GM21423 (cell line): ENCODE results near the gene BHLHE40.
"Not testable (repeated sequence)": the region's sequence is repeated elsewhere in the genome, so short reads cannot be mapped to it uniquely, and the experiment has no call there.

Experiments used
- ATAC-seq: cut with Tn5 transposase; IDR thresholded peaks from one replicate; pipeline ENCODE4 v1.9.1; 2021; ENCODE audit warnings: mild to moderate bottlenecking, moderate library complexity; ENCODE audit not compliant: unreplicated experiment

Gene BHLHE40

GRCh38 chr3:4959180-4959579, 20.1 kb upstream of the BHLHE40 start:
- no peak for ATAC-seq

GRCh38 chr3:4961865-4962264, 17.4 kb upstream of the BHLHE40 start:
- ATAC-seq: not testable (repeated sequence)

GRCh38 chr3:4963669-4964570, 15.3 kb upstream of the BHLHE40 start:
- no peak for ATAC-seq

DNA sequence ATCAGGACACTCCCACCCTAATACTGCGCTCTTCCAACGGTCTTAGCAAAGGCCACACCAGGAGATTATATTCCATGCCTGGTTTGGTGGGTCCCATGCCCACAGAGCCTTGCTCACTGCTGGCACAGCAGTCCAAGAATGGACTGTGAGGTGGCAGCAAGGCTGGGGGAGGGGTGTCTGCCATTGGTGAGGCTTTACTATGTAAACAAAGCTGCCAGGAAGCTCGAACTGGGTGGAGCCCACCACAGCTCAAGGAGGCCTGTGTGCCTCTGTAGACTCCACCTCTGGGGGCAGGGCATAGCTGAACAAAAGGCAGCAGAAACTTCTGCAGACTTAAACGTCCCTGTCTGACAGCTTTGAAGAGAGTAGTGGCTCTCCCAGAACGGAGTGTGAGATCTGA, 13.2 kb upstream of the BHLHE40 start:
- ATAC-seq: not testable (repeated sequence)

GRCh38 chr3:4967683-4968082, 11.6 kb upstream of the BHLHE40 start:
- not testable (repeated sequence) for ATAC-seq

DNA sequence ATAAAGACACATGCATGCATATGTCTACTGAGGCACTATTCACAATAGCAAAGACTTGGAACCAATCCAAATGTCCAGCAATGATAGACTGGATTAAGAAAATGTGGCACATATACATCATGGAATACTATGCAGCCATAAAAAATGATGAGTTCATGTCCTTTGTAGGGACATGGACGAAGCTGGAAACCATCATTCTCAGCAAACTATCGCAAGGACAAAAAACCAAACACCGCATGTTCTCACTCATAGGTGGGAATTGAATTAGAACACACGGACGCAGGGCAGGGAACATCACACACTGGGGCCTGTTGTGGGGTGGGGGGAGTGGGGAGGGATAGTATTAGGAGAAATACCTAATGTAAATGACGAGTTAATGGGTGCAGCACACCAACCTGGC, 7.8 kb upstream of the BHLHE40 start:
- not testable (repeated sequence) for ATAC-seq

DNA sequence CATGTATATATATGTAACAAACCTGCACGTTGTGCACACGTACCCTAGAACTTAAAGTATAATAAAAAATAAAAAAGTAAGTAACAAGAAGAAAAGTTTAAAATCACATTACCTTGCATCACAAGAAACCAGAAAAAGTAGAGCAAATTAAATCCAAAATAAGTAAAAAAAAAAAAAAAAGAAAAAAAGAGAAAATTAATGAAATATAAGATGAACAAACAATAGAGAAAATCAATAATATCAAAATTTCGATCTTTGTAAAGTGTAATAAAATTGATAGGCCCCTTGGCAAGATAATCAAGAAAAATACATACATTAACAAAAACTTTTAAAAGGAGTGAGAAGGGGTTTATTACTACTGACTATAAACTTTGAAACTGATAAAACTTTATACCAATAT, 7.4 kb upstream of the BHLHE40 start:
- ATAC-seq: no peak

DNA sequence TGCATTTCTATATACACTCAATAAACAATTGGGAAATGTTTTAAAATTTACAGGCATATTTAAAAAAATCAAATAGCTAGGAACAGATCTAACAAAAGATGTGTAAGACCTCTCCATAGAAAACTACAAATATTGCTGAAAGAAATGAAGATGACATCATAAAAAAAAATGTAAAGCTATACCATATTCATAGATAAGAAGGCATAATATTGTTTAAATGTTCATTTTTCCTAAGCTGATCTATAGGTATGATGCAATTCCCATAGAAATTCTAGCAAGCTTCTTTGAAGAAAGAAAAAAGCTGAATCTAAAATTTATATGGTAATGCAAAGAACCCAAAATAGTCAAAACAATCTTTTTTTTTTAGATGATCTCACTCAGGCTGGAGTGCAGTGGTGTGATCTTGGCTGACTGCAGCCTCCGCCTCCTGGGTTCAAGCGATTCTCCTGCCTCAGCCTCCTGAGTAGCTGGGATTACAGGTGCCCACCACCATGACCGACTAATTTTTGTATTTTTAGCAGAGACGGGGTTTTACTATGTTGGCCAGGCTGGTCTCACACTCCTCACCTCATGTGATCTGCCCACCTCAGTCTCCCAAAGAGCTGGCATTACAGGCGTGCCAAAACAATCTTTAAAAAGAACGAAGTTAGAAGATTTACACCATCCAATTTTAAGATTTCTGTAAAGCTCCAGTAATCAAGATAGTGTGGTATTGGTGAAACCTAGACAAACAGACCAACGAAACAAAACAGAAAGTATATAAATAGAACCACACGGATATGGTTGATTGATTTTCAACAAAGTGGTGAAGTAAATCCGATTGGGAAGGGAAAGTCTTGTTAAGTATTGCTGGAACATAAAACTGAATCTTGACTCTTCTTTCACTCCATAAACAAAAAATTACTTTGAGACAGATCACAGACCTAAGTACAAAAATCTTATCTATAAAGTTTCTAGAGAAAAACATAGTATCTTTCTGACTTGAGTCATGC, 6.3 kb upstream of the BHLHE40 start:
- no peak for ATAC-seq

DNA sequence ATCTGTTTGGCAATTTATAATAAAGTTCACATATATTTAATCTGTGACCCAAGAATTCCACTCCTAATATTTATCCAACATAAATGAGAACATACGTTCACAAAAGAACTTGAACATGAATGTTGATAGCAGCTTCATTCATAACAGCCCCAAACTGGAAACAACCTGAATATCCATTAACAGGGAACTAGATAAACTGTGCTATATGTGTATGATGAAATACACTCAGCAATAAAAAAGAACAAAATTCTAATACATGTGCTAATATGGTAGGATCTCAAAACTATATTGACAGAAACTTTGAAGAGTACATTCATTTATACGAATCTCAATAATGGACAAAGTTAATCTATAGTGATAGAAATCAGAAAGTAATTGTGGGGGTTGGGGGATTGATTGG, 5.1 kb upstream of the BHLHE40 start:
- no peak for ATAC-seq

DNA sequence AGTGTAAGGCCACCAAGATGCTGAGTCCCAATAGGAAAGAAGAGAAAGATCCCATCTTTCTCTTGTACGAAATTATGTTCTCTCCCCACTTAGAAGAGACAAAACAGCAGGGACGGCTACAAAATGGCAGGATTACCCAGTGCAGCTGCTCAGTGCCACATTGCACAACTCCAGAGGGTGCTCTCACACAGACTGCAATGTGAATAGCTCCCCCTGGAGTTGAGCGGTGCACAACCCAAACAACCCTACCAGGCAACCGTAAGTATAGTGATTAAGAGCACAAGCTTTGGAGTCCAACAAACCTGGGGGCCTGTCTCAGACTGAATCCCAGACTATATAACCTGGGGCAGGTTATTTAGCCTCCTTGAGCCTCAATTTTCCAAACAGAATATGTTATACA, 3.1 kb upstream of the BHLHE40 start:
- no peak for ATAC-seq

DNA sequence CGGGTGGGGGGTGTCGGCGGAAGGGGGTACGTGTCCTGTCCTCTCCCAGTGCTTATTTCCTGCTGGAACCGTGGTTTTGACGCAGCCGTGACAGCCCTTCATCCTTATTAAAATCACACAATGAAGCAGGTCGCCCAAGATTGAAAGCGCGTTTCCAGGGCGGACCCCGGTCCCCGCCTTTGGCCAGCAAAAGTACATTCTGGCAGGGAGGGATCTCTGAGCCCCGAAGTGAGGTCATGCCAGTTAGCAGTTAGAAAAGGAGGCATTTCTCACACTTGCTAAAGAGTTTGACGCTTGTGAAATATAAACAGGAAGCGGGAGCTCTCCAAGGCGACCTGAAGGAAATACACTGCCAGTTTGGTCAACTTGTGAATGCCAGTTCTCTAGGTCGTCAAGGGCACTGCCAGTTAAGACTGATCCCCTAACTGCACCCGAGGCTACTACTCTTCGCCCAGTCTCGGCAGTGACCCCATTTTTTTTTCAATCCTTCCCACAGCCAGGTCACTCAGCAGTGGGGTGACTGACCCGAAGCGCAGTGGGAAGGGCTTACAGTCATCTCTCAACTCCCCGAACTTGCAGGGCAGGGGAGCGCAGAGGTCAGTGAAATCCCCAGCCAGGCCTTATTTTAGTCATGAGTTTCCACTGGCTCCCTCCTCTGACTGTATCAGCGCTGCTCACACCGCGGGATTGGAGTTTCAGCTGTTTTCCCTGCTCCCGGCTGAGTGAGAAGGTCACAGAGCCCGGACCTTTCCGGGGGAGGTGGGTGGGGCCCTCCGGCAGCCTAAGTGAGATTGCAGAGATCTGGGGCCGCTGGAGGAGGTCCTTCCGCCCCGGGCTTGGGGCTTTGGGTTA, 2.0 kb upstream of the BHLHE40 start:
- ATAC-seq: peak; percentile 38

GRCh38 chr3:4977853-4978203, 1.4 kb upstream of the BHLHE40 start:
- ATAC-seq: no peak

DNA sequence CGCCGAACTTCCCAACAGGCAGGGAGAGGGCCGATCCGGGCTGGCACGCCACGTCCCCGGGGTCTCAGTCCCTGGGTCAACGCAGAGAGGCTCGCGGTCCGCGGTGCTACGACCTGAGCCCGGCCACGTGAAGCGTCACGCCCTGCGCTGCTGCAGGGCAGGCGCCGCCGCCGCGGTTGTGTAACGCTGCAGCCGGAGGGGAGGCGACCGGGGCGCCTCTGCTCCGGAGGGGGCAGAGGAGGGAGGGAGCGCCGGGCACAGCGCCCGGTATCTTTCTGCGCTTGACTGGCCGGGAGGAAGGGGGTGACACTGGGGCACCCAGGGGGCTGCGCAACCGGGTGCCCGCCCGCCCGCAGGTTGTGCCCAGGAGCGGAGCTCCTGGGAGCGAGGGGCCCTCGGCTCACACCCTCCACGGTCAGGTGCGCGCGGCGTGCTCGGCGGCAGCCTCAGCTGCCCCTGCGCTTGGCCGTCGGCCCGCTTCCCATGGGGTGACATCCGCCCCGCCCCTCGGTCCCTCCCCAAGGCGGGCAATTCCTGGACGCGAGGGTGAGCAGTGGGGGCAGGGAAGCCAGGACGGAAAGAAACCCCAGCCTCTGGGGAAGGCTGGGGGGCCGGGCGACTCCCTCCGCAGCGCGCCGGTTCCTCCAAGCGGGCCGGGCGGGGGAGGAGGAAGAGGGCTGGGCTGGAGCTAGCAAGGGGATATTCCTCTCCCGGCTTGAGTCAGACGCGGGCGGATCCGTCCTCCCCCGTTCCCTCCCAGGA, 852 bp upstream of the BHLHE40 start:
- peak; percentile 36 for ATAC-seq

DNA sequence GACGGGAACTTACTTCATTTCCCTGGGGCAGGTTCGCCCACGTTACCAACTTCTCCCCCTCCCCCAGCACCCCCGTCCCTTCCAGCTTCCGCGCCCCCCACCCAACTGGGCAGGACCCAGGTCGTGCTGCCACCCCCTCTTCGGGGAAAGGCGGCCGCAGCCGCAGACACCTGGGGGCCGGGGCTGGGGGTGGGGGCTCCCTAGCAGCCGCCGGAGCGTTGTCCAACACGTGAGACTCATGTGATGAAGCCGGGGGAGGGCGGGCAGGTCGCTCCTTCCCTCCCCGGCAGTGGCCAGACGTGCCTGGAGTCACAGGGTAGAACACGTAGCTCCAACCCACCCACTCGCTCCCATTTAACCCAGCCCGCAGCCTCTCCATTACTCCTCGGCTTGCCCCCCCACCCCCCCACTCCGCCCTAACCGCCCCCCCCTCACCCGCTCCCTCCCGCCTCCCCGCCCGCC, 240 bp upstream of the BHLHE40 start:
- ATAC-seq: peak; percentile 37

- ATAC-seq: no peak
These were observed 1.3 kb downstream of the BHLHE40 start for GRCh38 chr3:4980229-4981203.

- ATAC-seq: no peak
These were observed 2.0 kb downstream of the BHLHE40 start for GRCh38 chr3:4981294-4981664.

DNA sequence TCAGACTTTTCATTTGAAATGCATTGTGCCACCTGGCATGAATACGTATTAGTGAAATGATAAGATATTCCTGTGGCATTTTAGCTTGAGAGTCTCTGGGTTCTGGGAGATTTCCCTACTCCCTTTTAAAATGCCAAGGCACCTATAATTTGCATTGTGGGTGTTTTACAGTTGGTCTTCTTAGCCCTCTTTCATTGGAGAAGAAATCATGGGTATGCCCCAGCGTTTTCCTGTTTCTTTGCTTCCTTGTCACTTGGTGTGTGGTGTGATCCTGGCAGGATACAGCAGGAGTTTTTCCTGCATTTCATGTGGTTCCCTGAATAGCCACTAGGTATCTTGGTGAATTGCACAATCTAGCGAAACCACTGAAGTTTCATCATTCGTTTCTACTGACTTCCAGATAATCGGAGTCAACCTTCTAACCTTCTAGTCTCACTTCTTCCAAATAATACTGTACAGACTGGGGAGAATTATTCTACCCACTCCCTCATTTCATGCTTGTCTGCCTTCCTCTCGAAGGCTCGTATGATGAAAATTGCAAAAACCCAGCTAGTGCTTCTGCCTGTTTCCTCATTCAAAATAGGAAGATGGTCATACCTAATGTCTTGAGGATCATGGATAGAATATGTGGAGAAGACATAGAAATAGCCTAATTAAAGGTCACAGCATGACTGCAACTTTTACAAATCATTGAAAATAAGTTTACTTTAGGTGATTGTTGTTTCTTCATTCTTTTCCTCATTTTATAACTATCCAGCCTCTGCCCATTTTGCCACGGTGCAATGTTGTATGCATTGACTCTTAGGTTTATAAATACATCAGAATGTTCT, 2.6 kb downstream of the BHLHE40 start:
- no peak for ATAC-seq
